ENCODE measurements around the gene ITSN2.
A peak's percentile ranks its signal among the peaks of the same experiment; 100 is the strongest.
"Not testable (repeated sequence)": the region's sequence is repeated elsewhere in the genome, so short reads cannot be mapped to it uniquely, and the experiment has no call there.

ITSN2 gene

DNA sequence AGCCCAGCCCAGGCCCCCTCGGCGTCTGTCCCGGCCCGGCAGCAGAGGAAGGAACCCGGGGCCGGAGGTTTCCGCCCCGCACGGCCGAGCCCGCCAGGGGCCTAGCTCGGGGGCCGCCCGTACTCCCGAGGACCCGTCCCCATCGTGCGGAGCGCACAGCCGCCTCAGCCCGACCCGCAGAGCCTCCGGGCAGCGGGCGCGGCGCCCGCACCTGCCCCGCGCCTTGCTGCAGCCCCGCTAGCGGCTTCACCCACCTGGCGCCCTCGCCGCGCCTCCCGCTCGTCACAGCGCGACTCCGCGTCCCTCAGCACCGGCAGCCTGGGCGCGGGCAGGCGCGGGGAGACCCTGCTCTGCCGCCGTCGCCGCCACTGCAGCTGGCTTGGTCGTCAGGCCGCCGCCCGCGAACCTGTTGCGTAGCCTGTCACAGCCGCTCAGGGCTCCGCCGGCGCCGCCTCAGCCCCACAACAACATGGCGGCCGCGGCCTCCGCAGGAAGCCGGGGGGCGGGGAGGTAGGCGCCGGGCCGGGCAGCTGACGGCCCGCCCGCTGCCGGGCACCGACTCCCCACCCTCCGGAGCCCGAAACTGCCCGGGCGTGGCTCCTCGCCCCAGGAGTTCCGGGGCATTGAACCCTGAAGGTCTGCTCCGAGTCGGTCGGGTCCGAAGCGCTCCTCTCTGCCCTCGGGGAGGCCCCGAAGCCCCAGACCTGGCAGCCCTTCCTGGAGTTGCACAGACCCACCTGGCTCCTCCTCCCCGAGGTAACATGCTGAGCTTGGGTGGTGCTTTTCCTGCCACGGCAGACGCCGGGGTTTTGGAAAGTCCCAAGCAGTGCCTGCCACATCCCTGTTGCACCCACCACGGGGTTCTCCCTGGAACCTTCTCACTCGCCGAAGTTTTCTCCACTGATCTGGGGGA, at the start of gene ITSN2:
TSS of gene ITSN2 (minus strand) at position 487 of the 913 bp plus-strand sequence. CDS start 32,454 bp downstream, outside the sequence.
- DNase-seq (ENCODE audit: low spot score): peak; percentile 89

DNA sequence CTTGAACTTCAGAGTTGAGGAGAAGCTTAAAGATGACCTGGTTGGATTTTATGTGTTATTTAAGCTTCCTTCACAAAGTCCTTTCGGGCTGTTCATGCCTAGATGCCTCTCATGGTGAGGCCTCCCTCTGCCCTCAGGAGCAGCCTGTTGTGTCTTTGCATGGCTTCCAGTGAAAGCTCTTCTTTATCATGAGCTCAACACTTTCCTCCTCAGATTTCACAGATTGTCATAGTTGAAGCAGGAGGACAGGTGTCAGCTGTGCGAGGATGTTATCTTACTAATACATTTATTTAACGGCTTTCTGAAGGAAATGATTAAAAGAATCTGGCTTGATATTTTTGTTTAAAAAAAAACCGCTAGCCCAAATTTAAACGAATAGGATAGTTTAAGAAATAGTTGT, 48.8 kb upstream of the ITSN2 start:
- DNase-seq (ENCODE audit: low spot score): no peak

DNA sequence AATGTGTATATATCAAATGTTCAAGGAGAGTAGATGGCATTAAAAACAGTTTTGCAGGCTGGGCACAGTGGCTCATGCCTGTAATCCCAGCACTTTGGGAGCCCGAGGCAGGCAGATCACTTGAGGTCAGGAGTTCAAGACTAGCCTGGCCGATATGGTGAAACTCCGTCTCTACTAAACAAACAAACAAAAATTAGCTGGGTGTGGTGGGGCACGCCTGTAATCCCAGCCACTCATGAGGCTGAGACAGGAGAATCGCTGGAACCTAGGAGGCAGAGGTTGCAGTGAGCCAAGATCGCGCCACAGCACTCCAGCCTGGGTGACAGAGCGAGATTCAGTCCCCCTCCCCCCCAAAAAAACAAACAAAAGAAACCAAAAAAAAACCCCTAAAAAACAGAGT, 48.4 kb upstream of the ITSN2 start:
- not testable (repeated sequence) for DNase-seq (ENCODE audit: low spot score)

DNA sequence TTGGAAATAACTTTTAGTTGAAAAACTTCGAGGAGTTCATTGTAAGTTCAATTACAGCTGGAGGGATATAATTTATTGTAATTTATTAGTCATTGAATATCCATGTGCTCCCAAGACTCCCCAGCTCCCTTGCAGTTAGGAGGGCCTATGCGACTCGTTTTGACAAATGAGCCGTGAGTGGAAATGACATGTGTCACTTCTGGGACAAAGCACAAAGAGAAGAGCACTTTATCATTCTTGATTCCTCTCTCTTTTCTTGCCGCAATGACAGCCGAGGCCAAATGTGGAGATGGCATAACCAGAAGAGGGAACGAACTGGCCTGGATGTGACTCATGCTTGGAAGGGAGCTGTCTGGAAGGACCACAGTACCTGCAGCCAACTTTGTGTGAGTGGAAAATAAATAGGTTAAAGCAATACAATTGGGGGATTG, 44.2 kb upstream of the ITSN2 start:
- peak; percentile 39 for DNase-seq (ENCODE audit: low spot score)

DNA sequence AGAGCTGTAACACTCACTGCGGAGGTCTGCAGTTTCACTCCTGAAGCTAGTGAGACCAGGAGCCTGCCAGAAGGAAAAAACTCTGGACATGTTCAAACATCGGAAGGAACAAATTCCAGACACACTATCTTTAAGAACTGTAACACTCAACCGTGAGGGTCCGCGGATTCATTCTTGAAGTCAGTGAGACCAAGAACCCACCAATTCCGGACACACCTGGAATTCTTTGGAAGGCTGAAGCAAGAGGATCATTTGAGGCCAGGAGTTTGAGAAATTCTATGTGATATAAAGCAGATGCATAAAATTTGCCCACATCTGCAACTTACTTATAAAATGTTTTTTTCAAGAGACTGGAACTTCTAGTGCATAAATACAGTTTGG, 43.5 kb upstream of the ITSN2 start:
- DNase-seq (ENCODE audit: low spot score): no peak

DNA sequence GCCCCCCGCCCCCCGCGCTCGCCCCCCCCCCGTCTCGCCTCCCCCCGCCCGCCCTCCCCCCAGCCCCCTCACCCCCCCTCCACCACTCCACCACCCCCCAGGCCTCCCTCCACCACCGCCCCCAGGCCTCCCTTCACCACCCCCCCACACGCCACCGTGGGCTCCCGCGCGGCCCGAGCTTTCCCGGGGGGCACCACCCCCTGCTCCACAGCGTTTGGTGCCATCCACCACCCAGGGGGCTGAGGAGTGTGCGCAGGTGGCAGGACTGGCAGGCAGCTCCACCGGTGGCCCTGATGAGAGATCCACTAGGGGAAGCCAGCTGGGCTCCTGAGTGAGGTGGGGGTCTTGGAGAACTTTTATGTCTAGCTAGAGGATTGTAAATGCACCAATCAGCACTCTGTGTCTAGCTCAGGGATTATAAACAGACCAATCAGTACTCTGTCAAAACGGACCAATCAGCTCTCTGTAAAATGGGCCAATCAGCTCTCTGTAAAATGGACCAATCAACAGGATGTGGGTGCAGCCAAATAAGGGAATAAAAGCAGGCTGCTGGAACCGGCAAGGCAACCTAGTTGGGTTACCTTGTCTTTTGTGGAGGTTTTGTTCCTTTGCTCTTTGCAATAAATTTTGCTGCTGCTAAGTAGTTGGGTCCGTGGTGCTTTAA, 43.0 kb upstream of the ITSN2 start:
- no peak for DNase-seq (ENCODE audit: low spot score)

DNA sequence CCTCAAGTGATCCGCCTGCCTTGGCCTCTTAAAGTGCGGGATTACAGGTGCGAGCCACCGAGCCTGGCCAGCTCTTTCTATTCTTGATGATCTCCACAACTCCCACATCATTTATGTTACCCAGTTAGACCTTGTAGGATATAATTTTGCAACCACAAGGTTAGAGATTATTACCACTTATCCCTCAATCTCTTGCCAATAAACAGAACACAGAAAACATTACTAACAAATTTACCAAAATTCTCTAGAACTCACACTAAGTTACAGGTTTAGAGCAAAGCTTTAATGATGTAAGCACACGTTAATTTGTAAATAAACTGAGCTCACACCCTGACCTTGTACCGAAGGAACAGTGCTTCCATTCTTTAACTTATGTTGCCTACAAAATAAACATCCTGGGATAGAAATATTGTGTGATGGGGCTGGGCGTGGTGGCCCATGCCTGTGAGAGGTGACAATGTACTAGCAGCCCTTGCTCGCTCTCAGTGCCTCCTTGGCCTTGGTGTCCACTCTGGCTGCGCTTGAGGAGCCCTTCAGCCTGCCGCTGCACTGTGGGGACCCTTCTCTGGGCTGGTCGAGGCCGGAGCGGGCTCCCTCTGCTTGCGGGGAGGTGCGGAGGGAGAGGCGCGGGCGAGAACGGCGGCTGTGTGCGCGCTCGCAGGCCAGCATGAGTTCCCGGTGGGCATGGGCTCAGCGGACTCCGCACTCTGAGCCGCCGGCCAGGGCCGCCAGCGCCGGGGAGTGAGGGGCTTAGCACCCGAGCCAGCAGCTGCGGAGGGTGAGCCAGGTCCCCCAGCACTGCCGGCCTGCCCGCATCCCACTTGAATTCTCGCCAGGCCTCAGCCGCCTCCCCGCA, 42.1 kb upstream of the ITSN2 start:
- DNase-seq (ENCODE audit: low spot score): no peak

DNA sequence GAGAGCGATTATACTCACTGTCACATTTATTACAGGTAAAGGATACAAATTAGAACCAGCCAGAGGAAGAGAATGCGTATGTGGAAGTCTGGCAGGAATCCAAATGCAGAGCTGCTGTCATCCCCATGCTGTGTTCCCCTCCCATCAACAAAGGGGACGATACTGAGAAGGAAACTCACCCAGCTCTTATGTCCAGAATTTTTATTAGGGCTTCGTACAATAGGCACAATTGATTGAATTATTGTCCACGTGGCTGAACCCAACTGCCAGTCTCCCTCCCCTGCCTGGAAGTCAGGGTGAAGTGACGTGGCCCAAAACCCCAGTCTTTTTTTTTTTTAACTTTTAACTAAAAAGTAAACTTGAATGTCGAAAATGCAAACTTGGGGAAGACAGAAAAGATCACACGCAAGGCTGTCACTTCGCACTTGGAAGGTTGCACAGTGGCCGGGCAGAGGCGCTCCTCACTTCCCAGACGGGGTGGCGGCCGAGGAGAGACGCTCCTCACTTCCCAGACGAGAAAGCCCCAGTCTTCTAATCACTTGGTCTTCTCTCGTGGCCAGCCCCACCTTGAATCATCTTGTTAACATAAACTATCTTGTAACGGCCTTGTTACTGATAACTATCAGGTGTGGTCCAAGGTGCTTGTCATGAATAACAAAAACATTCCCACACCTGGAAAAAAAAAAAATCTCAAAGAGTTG, 40.0 kb upstream of the ITSN2 start:
- DNase-seq (ENCODE audit: low spot score): no peak

DNA sequence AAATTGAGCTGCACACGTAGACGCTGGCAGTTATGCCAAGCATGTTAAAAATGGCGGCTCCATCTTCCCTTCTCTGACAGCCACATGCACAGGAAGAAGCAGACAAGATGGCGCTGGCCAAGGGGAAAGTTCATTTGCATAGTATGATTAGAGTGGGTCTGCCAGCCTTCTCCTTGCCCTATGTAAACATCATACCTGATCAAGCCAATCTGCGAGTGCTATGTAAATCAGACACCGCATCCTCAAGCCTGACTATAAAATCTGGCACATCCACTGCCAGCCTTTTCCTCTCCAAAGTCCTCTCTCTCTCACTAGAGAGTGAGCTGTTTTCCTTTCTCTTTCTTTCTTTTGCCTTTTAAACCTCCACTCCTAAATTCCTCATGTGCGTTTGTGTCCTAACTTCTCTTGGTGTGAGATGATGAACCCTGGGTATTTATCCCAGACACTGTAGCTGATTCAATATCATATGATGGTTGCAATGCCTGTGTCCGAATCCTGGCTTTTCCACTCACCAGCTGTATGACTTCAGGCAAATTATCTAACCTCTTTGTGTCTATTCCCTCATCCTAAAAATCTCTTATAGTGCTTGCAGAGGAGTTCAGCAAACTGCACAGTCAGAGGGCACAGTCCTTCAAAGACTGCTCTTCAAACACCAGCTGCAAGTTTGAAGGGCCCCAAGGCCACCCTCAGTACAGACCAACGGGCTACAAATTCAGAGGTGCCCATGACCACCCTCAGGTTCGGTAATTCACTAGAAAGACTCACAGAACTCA, 39.3 kb upstream of the ITSN2 start:
- no peak for DNase-seq (ENCODE audit: low spot score)

DNA sequence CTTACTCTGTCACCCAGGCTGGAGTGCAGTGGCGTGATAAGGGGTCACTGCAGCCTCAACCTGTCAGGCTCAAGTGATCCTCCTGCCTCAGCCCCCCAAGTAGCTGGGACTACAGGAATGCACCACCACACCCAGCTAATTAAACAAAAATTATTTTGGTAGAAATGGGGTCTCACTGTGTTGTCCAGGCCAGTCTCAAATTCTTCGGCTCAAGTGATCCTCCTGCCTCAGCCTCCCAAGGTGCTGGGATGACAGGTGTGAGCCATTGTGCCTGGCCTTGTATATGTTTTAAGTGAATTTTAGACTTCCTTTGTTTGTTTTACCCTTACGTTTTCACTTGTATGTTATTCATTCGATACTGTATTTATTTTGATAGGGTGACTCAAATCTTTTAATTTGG, 34.7 kb upstream of the ITSN2 start:
- DNase-seq (ENCODE audit: low spot score): no peak

DNA sequence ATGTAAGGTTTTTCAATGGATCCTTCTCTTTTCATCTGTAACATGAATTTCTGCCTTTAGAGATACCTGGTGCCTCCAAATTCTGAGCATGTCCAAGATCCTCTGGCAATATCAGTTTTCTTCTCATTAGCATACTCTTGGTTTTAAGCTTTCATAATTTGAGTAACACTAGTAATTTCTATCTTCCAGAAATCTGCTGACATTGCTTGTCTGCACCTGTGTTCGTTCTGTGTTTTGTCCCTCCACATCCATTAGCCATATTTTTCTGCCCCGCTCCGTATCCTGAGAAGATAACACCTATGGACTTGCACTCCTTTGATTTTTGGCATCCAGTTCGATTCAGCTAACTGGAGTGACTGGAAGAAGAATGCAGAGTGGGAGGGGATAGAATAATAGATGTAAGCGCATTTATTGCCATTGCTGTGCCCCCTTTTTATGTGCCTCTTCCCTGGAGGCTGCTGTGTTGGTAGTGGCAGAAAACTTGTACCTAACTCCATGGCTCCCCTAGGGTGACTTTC, 32.3 kb upstream of the ITSN2 start:
- DNase-seq (ENCODE audit: low spot score): no peak

DNA sequence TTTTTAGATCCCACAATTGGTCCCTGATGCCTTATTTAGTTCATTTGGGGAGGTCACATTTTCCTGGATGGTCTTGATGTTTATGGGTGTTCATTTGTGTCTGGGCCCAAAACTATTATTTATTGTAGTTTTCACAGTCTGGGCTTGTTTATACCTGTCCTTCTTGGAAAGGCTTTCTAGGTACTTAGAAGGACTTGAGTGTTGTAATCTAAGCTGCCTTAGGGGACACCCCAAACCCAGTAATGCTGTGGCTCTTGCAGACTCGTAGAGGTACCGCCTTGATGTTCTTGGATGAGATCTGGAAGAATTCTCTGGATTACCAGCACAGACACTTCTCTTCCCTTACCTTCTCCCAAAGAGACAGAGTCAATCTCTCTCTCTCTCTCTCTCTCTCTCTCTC, 25.0 kb upstream of the ITSN2 start:
- no peak for DNase-seq (ENCODE audit: low spot score)

DNA sequence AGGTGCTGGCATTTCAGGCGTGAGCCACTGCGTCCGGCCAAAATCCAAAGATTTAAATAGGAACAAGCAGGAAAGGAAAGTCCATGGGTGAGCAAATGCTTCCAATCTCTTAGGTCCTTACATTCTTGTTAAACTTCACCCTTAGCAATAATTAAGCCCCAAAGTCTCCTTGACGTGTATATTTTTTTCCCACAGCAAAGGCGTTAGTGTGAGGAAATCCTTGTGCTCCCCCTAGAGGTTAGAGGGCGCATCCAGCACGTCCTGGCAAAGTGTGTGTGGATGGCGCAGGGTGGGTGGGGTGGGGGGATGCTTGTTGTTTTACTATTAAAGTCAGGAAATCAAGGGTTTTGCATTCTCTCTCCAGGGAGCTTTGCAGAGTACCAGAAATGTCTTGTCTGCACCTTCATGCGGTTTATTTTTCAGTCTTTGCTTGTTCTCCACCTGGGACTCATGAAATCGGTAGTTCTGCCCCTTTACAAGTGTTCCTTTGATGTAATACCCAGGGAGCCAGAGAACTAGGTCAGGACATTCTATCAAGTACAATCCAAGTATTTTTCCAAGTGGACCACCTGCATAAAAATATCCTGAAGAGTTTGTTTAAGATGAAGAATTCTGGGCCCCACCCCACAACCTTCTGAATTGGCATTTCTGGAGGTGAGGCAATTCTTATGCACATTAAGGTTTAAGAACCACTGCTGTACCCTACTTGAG, 22.2 kb upstream of the ITSN2 start:
- peak; percentile 71 for DNase-seq (ENCODE audit: low spot score)

DNA sequence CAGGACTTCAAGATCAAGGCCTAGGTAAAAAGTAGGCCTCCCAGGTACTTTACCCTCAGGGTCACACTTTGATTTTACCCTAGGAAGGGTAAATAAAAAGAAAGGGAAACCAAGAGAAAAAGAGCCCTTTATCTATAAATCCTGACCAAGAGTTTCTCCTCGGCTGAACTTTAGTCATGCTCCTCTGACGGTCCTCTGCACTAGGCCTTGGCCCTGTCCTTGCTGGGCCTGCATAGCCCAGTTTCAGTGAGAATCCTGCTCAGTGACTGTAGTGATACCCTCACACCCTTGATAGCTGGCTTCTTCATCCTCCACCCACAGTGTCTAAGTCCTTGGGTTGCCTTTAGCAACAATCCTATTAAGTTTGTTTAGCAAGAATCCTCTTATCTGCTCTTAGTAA, 20.5 kb upstream of the ITSN2 start:
- DNase-seq (ENCODE audit: low spot score): no peak

DNA sequence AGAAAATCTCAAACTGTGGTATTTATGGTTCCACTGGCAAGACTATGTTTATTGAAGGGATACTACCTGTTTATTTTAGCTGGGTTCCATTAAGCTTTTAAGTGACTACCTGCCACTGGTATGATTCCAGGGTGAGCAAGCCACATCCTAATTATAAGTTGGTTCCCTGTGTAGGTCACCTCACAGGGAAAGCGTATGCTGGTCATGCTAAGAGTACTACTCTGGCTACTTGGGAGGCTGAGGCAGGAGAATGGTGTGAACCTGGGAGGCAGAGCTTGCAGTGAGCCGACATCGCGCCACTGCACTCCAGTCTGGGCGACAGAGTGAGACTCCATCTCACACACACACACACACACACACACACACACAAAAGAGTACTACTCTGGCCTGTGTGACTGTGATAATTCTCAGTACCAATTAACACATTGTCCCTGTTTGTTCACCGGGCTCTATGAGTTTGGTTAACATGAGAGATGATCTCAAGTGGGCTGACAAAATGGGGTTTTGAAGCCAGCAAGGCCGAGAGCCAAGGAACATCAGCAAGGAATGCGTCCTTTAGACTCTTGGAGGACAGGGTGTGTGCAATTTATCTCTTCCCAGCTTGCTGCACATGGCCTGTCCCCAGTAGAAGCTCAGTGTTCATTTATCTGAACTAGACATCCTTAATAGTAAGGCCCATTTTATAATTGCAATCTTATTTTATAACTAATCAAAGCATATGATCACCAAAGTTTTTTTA, 15.2 kb upstream of the ITSN2 start:
- no peak for DNase-seq (ENCODE audit: low spot score)

DNA sequence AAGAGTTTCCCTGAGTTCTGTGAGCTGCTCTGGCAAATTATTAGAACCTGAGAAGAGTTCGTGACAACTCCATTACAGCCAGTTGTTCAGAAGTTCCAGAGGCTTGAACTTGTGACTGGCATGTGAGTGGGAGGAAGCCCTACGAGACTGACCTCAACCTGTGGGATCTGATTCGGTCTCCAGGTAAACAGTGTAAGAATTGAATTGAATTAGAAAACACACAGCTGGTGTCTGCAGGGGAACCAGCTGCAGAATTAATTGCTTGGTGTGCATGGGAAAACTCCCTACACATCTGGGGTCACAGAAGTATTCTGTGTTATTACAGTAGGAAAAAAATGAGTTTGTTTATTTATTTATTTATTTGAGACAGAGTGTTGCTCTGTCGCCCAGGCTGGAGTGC, 14.0 kb upstream of the ITSN2 start:
- no peak for DNase-seq (ENCODE audit: low spot score)

DNA sequence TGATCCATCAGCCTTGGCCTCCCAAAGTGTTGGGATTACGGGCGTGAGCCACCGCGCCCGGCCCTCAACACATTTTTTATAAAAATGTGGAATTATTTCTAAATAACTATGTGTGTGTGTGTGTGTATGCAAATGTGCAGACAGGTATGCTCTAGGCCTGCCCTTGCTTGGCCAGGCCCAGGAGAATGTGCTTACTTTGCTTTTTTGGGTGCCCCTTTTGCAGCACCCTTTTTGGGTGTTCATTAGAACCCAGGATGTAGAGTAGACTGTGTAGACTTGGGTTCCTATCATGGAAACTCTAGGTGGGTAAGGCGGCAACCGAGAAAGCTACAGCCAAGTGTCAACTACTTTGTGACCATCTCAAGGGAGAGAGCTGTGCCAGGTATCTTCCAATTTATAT, 11.7 kb upstream of the ITSN2 start:
- no peak for DNase-seq (ENCODE audit: low spot score)

DNA sequence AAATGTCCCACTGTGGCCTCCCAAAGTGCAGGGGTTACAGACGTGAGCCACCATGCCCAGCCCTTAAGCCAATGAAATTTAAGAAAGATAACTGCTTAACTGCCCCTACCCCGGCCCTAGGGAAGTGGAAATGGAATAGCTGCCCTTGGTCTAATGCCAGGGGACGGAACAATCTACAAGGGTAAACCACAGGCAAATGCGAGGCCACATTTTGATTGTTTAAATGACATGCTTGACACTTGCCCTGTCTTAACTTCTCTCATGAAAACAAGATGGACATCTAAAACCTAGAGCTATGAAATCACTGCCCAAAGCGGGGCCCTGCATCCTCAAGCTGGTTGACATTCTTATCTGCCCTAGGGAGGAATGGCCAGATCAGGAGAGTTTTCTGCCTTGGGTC, 5.5 kb upstream of the ITSN2 start:
- DNase-seq (ENCODE audit: low spot score): no peak

DNA sequence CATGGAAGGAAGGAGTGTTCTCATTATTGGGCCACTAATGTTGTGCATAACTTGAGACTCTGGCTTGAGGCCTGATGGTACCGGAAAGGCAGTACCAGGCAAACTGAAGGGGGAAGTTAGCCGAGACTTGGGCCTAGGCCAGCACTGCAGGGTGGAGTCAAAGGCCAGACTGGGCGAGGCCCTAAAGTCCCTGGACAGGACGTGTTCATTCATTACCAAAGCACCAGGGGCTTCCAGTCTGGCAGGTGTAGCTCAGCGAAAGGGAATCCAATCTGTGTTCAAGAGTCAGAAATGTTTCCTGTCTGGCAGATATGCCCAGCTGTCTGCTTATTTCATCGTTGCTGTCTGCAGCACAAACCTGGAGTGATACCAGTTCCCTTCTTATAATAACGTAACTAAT, 4.7 kb upstream of the ITSN2 start:
- no peak for DNase-seq (ENCODE audit: low spot score)

DNA sequence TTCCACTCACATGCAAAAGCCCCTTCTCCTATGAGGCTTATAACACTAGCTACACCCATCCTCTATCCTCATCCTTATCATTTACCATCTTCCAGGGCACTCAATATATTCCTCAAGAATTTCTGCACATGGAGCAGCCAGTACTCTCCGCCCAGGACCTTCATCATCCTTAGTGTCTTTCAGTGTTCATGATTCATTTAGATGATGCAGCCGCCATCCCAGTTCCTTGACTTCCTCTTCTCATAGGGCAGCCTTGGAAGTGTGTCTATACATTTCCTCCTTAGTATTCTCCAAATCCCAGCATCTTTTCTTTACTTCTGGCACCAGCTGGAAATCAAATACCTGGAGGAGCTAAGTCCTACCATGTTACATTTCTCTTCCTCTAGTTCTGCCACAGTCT, 3.0 kb upstream of the ITSN2 start:
- DNase-seq (ENCODE audit: low spot score): no peak

Data from AG08396 (cell line).